GOT3 (cell line): ENCODE measurements around the gene FANCF.

Experiments
- DNase-seq: peaks from one replicate; lab custom pipeline; 2025; ENCODE audit warnings: mixed read lengths; lab: John Stamatoyannopoulos, UW

Gene FANCF

GRCh38 chr11:22626573-22627239 is 1.1 kb upstream of the FANCF start:
- DNase-seq: no peak

- no peak for DNase-seq
Observed at GRCh38 chr11:22624742-22625447, 728 bp downstream of the FANCF start.

- no peak for DNase-seq
Observed at GRCh38 chr11:22617868-22618267, 7.8 kb downstream of the FANCF start.

GRCh38 chr11:22603933-22604332 is 21.7 kb downstream of the FANCF start:
- no peak for DNase-seq

GRCh38 chr11:22602504-22602903 is 23.1 kb downstream of the FANCF start:
- DNase-seq: no peak

- no peak for DNase-seq
Observed at GRCh38 chr11:22599458-22599857, 26.2 kb downstream of the FANCF start.

- no peak for DNase-seq
Observed at GRCh38 chr11:22597062-22597461, 28.6 kb downstream of the FANCF start.

GRCh38 chr11:22584976-22585375 is 40.6 kb downstream of the FANCF start:
- DNase-seq: no peak

- no peak for DNase-seq
Observed at GRCh38 chr11:22583963-22584492, 41.6 kb downstream of the FANCF start.

- DNase-seq: no peak
Observed at GRCh38 chr11:22582151-22582410, 43.5 kb downstream of the FANCF start.

- DNase-seq: no peak
Observed at GRCh38 chr11:22581354-22582150, 44.1 kb downstream of the FANCF start.

GRCh38 chr11:22577854-22578253 is 47.8 kb downstream of the FANCF start:
- DNase-seq: no peak
